Fibroblast of the aortic adventitia (primary cell): ENCODE data around the gene PRR20A. TPM values are rescaled to one million over a fixed set of nuclear protein-coding genes. Genes with fewer than 3 reads are reported as not detected.
"Not testable (repeated sequence)": the region's sequence is repeated elsewhere in the genome, so short reads cannot be mapped to it uniquely, and the experiment has no call there.

ENCODE experiments used
- DNase-seq: peaks from one replicate; pipeline ENCODE4 v3.0.0-alpha.2; 2010; ENCODE audit warnings: low read depth
- H3K4me3 ChIP-seq: 2 replicates; pipeline ENCODE4 v1.5.1; 2011; ENCODE audit warnings: low read depth, mild to moderate bottlenecking, control low read depth, low read length, moderate library complexity
- CTCF ChIP-seq: IDR thresholded peaks from 2 replicates; pipeline ENCODE4 v1.5.1; 2011; ENCODE audit warnings: mild to moderate bottlenecking, low read length, control low read depth, inconsistent platforms; ENCODE audit not compliant: insufficient read depth
- total RNA-seq: library from RNA; depleted of rRNA; stranded (reverse); fragments of >200 nt; gene quantifications from 2 replicates; pipeline ENCODE4 v1.2.3, GENCODE V29; 2012; ENCODE audit warnings: low replicate concordance

The PRR20A gene
- total RNA-seq = not detected in 2 replicates

DNA sequence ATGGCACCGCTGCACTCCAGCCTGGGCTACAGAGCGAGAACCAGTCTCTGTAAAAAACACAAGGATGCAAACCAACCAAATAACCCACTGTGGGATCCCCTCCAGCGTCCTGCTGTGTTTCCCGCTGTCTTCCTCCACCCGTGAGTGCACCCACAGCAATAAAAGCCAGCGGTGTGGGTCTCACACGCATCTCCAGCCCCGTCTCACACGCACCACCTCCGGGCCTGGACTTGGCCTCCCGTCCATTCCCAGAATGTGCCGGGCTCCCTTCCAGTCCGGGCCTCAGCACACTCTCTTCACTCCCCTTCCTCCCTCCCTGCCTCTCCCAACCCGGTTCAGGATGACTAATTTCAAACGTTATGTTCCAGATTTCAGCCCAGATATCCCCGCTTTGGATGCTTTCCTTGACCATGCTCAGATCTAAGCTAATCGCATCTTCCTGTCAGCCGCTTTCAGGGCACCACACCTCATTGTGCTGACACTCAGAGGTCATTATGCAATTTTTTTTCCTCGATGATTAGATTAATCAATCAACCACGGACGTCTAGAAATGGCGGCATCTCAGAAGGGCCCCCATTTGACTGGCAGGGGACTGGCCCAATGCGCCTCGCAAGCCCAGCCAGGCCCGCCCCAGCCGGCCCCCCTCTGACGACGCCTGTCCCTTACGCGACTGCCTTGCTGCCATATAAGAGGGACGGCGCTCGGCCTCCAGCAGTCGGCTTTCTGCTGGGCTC is at the start of gene PRR20A:
Gene PRR20A, plus strand, starts transcription at position 684 of the 734 bp plus-strand sequence. CDS start 387 bp downstream, outside the sequence.
- DNase-seq, H3K4me3 ChIP-seq: not testable (repeated sequence)

DNA sequence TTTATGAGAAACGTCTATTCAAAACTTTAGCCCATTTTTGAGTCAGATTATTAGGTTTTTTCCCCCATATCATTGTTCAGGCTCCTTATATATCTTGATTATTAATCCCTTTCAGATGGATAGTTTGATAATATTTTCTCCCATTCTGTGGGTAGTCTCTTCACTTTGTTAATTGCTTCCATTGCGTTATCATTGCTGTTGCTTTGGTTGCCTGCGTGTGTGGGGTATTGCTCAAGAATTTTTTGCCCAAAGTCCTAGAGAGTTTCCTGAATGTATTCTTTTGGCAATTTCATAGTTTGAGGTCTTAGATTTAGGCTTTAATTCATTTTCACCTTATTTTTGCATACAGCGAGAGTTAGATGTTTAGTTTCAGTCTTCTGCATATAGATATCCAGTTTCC is 25.8 kb upstream of the PRR20A start:
- no peak for DNase-seq
- H3K4me3 ChIP-seq = no peak overlapping the region
- no peak for TF ChIP-seq CTCF

- no peak overlapping the region for H3K4me3 ChIP-seq
- no peak for DNase-seq
- no peak for TF ChIP-seq CTCF
These were observed 17.0 kb upstream of the PRR20A start for GRCh38 chr13:57123681-57124080.

GRCh38 chr13:57128909-57129308 is 11.8 kb upstream of the PRR20A start:
- TF ChIP-seq CTCF = no peak
- DNase-seq = no peak
- H3K4me3 ChIP-seq = no peak overlapping the region

- no peak for DNase-seq
- TF ChIP-seq CTCF = no peak
These were observed 4.6 kb upstream of the PRR20A start for GRCh38 chr13:57136093-57136492.

DNA sequence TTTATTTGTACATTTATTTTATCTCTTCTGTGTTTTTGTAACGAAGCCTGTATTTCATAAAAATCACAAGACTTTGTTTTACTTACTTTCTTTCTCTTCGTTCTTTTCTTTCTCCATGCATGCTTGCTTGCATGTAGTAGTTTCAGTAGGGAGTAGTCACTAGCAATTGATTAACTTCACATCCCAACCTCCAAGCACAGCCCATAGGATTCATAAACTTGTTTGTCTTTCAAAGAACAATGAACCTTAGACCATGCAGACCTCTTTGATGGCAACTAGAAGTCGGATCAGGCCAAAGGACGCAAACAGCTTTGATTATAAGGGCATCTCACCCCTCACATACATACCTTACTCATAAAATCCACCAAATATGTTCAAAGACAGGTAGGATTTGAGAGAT is 3.1 kb upstream of the PRR20A start:
- TF ChIP-seq CTCF = no peak
- no peak overlapping the region for H3K4me3 ChIP-seq
- DNase-seq = no peak

More at GRCh38 chr13:57136093-57136492, 4.6 kb upstream of the PRR20A start:
- no peak overlapping the region for H3K4me3 ChIP-seq

DNA sequence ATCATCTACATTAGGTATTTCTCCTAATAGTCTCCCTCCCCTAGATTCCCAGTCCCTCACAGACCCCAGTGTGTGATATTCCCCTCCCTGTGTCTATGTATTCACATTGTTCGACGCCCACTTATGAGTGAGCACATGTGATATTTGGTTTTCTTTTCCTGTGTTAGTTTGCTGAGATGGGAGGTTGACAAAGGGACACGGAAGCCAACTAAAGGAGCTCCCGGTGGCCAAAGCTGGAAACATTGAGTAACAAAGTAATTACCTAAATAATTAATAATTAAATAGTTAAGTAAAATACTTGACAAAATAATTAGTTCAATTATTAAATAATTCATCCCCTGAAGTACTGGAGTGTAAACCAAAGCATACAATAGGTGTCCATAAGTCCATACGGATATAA is 1.7 kb upstream of the PRR20A start:
- no peak for DNase-seq
- TF ChIP-seq CTCF = no peak
- H3K4me3 ChIP-seq = no peak overlapping the region

- not testable (repeated sequence) for DNase-seq, H3K4me3 ChIP-seq
These were observed 937 bp upstream of the PRR20A start for GRCh38 chr13:57139781-57140180.

- H3K4me3 ChIP-seq, DNase-seq: not testable (repeated sequence)
These were observed 6.5 kb downstream of the PRR20A start, which contains the start of gene PRR20B for GRCh38 chr13:57147188-57147587. Gene PRR20B (plus strand): TSS chr13:57147488. CDS start chr13:57147875, 387 bp downstream.

- H3K4me3 ChIP-seq, DNase-seq: not testable (repeated sequence)
These were observed 7.4 kb downstream of the PRR20A start for GRCh38 chr13:57148106-57148505.

- not testable (repeated sequence) for H3K4me3 ChIP-seq, DNase-seq
These were observed 13.0 kb downstream of the PRR20A start, which contains the start of gene PRR20C for GRCh38 chr13:57153761-57154160. Gene PRR20C (plus strand): TSS chr13:57154061. CDS start chr13:57154448, 387 bp downstream.
